ENCODE measurements around the gene ZNF469.

ZNF469 gene

DNA sequence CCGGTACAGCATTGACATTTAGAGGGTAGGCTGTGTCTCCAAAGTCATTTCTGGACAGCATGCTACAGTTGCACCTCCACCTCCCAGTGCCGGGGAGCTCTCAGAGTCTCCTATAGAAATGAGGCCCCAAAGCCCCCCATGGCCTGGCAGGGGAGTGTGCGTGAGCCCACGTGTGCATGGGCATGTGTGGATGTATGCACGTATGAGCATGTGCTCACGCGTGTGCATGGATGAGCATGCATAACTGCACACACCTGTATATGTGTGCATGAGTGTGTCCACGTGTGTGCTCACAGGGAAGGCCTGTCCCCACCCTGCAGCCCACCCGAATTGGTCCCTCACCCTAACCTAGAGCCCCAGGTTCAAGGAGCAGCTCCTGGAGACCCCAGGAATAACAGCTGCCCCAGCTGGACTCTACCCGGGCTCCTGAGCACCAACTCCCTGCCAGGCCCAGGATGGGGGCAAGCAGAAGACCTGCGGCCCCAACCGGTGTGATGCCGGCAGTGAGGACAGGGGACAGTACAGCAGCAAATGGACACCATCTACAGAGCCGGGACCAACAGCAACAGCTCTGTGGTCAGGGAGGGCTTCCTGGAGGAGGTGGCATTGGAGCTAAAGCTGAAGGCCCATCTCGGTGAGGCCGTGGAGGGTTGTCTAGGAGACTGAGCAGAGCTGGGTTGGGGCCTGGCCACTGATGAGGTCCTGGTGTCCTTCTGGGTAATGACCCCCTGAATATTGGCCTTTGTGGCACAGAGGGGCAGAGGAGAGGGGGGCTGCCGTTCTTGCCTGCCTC lies 35.1 kb downstream of the ZNF469 start:
- no peak overlapping the region for H3K27ac ChIP-seq
- TF ChIP-seq ZFX (IDR thresholded peaks at IDR 0.05) (no peak), CTCF (conservative IDR thresholded peaks at IDR 0.05) (no peak)

- H3K27ac ChIP-seq = no peak overlapping the region
- TF ChIP-seq CTCF (conservative IDR thresholded peaks at IDR 0.05) (no peak), ZFX (IDR thresholded peaks at IDR 0.05) (no peak)
These were observed 36.1 kb downstream of the ZNF469 start for GRCh38 chr16:88418869-88419268.

- no peak overlapping the region for H3K27ac ChIP-seq
- no peak for TF ChIP-seq CTCF (conservative IDR thresholded peaks at IDR 0.05)
- no peak for TF ChIP-seq ZFX (IDR thresholded peaks at IDR 0.05)
These were observed 37.0 kb downstream of the ZNF469 start for GRCh38 chr16:88419790-88420189.

GRCh38 chr16:88420496-88420895 lies 37.7 kb downstream of the ZNF469 start:
- no peak overlapping the region for H3K27ac ChIP-seq
- no peak for TF ChIP-seq ZFX (IDR thresholded peaks at IDR 0.05)
- TF ChIP-seq CTCF (conservative IDR thresholded peaks at IDR 0.05) = no peak

- TF ChIP-seq CTCF (conservative IDR thresholded peaks at IDR 0.05) (no peak), ZFX (IDR thresholded peaks at IDR 0.05) (no peak)
- H3K27ac ChIP-seq = no peak overlapping the region
These were observed 38.5 kb downstream of the ZNF469 start for GRCh38 chr16:88421301-88421700.

DNA sequence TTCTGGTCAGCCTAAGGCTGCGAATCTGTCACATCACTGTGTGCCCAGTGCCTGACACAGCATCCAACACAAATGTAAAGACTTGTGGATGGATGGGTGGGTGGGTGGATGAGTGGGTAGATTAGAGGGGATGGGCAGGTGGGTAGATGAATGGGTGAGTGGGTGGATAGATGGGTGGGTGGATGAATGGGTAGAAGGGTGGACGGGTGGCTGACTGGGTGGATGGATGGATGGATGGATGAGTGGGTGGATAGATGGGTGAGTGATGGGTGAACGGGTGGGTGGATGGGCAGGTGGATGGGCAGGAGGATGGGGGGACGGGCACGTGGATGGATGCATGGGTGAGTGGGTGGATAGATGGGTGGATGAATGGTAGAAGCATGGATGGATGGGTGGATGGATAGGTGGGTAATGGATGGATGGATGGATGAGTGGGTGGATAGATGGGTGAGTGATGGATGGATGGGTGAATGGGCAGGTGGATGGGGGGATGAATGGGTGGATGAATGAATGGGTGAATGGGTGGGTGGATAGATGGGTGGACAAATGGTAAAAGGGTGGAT lies 39.2 kb downstream of the ZNF469 start:
- no peak overlapping the region for H3K27ac ChIP-seq
- TF ChIP-seq CTCF (conservative IDR thresholded peaks at IDR 0.05) (no peak), ZFX (IDR thresholded peaks at IDR 0.05) (no peak)

DNA sequence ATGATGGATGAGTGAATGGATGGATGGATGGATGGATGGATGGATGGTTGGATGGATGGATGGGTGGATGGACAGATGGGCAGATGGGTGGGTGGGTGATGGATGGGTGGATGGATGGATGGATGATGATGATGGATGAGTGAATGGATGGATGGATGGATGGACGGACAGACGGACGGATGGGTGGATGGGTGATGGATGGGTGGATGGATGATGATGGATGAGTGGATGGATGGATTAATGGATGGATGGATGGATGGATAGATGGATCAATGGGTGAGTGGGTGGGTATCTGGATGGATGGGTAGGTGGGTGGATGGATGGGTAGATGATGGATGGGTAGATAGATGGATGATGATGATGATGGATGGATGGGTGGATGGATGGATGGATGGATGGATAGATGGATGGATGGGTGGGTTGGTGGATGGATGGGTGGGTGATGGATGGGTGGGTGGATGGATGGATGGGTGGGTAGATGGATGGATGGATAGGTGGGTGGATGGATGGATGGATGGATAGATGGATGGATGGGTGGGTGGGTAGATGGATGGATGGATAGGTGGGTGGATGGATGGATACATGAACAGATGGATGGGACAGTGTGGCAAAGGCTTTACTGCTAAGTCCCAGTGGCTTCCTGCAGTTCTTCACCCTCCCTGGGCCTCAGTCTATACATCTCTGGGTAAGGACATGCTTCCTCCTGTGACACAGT lies 40.1 kb downstream of the ZNF469 start:
- TF ChIP-seq ZFX (IDR thresholded peaks at IDR 0.05) = no peak
- H3K27ac ChIP-seq = no peak overlapping the region

Data from C4-2B (cell line).